Heart left ventricle (tissue), 13 donors: ENCODE results near the gene RACGAP1.

ENCODE experiments used
- POLR2A ChIP-seq, 2 donors: fragments of 450-650 bp; IDR thresholded peaks; one replicate each; pipeline ENCODE4 v1.6.1; 2017; ENCODE audit warnings: antibody characterized with exemption in 2 of 2, mild to moderate bottlenecking in 2 of 2, moderate library complexity in 2 of 2
- TF ChIP-seq, protein P1 (sequence below), 12 donors: fragments of 200-600 bp; sonication (generic) in 4 of 12; IDR thresholded peaks; one replicate each; pipeline versions ENCODE4 v1.5.0 to v1.8.0; 2018 to 2022; ENCODE audit warnings: antibody characterized with exemption in 12 of 12, mild to moderate bottlenecking in 5 of 12
- donor health status: ischemic (EF 13 %, LVEDD 7.1; RV severe dilation, severe dysfunction).
- donor health status: DM: no; HTN: yes; CAD: no.
- donor health status: DM: no; HTN: no; CAD: no.
- donor health status: ischemic (EF 25% LVEDD 6.9; RV normal size, moderate dysfunction).
- donor health status: ischemic (EF 25% LVEDD 5.7; RV mildly dilated, moderate dysfunction).
- donor health status: ischemic (EF 35%, LVEDD 5.7; RV mildly dilated, moderate dysfunction).
- donor health status: nonischemic (EF 11% LVEDD 7.7; RV severe dilation, severe dysfunction).
- donor health status: DM: yes; HTN: yes; CAD: no.
- donor health status: PGD.
- donor health status: ischemic (EF 29% LVEDD 5.4; RV normal size, mild dysfunction).
- donor health status: nonischemic (EF 23%, LVEDD 6.1; RV moderate dilation, normal function).

DNA sequence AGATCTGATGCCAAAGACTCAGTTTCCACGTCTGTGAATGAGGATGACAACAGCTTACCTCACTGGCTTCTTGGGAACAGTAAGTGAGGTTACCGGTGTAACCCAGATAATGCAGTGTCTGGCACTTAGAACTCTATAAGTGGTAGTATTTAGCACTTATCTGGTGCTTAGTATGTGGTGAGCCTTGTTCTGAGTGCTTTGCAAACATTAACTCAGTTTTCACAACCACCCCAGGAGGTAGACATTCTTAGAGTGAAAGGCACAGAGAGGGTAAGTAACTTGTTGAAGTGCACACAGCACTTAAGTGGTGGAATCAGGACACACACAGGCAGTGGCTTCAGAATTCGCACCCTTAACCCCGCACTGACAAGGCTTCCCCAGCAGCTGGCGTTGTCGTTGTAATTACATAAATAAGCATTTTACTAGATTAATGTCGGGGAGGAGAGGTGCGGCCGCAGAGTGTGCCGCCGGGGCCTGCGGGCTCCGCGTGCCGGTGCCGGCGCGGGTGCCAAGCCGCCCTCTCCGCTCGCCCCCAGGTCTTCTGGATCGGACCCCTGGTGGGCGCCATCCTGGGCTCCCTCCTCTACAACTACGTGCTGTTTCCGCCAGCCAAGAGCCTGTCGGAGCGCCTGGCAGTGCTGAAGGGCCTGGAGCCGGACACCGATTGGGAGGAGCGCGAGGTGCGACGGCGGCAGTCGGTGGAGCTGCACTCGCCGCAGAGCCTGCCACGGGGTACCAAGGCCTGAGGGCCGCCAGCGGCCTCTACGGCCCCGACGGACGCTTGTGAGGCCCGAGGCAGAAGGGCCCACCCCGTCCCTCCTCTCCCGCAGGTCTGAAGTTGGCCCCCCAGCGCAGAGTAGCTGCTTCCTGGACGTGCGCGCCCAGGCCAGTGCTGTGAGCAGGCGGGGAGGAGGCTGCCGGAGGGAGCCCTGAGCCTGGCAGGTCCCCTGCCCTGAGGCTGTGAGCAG, 70.1 kb downstream of the RACGAP1 start:
- TF ChIP-seq, protein P1, sequence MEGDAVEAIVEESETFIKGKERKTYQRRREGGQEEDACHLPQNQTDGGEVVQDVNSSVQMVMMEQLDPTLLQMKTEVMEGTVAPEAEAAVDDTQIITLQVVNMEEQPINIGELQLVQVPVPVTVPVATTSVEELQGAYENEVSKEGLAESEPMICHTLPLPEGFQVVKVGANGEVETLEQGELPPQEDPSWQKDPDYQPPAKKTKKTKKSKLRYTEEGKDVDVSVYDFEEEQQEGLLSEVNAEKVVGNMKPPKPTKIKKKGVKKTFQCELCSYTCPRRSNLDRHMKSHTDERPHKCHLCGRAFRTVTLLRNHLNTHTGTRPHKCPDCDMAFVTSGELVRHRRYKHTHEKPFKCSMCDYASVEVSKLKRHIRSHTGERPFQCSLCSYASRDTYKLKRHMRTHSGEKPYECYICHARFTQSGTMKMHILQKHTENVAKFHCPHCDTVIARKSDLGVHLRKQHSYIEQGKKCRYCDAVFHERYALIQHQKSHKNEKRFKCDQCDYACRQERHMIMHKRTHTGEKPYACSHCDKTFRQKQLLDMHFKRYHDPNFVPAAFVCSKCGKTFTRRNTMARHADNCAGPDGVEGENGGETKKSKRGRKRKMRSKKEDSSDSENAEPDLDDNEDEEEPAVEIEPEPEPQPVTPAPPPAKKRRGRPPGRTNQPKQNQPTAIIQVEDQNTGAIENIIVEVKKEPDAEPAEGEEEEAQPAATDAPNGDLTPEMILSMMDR (IDR thresholded peaks at IDR 0.05) = no peak
- no peak for TF ChIP-seq POLR2A (IDR thresholded peaks at IDR 0.05)
